Endothelial cell of umbilical vein (primary cell): ENCODE data around the gene CCDC106. TPM values are rescaled to one million over a fixed set of nuclear protein-coding genes. Genes with fewer than 3 reads are reported as not detected.
A peak's percentile ranks its signal among the peaks of the same experiment; 100 is the strongest.

Source experiments
- BruUV-seq: library from RNA; stranded (reverse); fragments of 400-500 nt; replicated peaks from 2 replicates; lab custom pipeline; 2021; lab: Mats Ljungman, UMichigan
- CTCF ChIA-PET: fragments of 300-600, 350-600 bp; sonication (Branson Sonifier 250); formaldehyde crosslinking; loops from one replicate; lab custom pipeline; 2021; ENCODE audit warnings: antibody characterized with exemption, inconsistent platforms; lab: Charles Lee
- POLR2A ChIA-PET: fragments of 300-600, 350-600 bp; sonication (Branson Sonifier 250); formaldehyde crosslinking; loops from one replicate; lab custom pipeline; 2021; ENCODE audit warnings: antibody characterized with exemption, inconsistent platforms; lab: Charles Lee
- DNase-seq: peaks from one replicate; pipeline ENCODE4 v3.0.0-alpha.2; 2011; ENCODE audit warnings: low read depth, low spot score
- FAIRE-seq: peaks from 2 replicates; lab custom pipeline; 2011; peaks lifted over from hg19 to GRCh38; lab: Jason Lieb, UNC
- H2AFZ ChIP-seq: 2 replicates; pipeline ENCODE4 v1.6.0; 2012; ENCODE audit warnings: low read depth, low read length, control low read depth, inconsistent platforms
- H3K27ac ChIP-seq: 2 replicates; pipeline ENCODE4 v1.5.1; 2011; ENCODE audit warnings: low read depth, mild to moderate bottlenecking, control low read depth, low read length, moderate library complexity; ENCODE audit not compliant: insufficient read depth
- H3K27me3 ChIP-seq, 2 experiments: 2 replicates each; pipeline versions ENCODE4 v1.6.0 to v1.6.1; 2011; ENCODE audit warnings: low read length in 2 of 2, mixed read lengths in 1 of 2; ENCODE audit not compliant: control insufficient read depth in 2 of 2, insufficient read depth in 2 of 2
- H3K36me3 ChIP-seq, 2 experiments: 2 replicates in 1 of 2; 3 replicates in 1 of 2; pipeline ENCODE4 v1.5.1; 2011; ENCODE audit warnings: low read length in 2 of 2, mild to moderate bottlenecking in 1 of 2, moderate library complexity in 1 of 2; ENCODE audit not compliant: control insufficient read depth in 2 of 2, insufficient read depth in 2 of 2; ENCODE audit errors: extremely low read depth in 1 of 2
- H3K4me1 ChIP-seq: 3 replicates; pipeline ENCODE4 v1.5.1; 2011; ENCODE audit warnings: mild to moderate bottlenecking, low read length; ENCODE audit not compliant: control insufficient read depth, insufficient read depth; ENCODE audit errors: extremely low read depth
- H3K4me2 ChIP-seq: 2 replicates; pipeline ENCODE4 v1.6.1; 2011; ENCODE audit warnings: low read length, control low read depth, mixed read lengths; ENCODE audit not compliant: insufficient read depth
- H3K4me3 ChIP-seq, 3 experiments: fragments of 200-600 bp in 1 of 3; sonication (generic), shearing (Covaris generic) in 1 of 3; replicated peaks in 1 of 3; 2 replicates each; pipeline ENCODE4 v1.5.1; 2011 to 2016; ENCODE audit warnings: control low read depth in 3 of 3, low read length in 3 of 3, mild to moderate bottlenecking in 2 of 3, inconsistent platforms in 1 of 3, low read depth in 1 of 3, moderate library complexity in 1 of 3; ENCODE audit not compliant: insufficient read depth in 1 of 3
- H3K79me2 ChIP-seq: 2 replicates; pipeline ENCODE4 v1.6.0; 2012; ENCODE audit warnings: low read length, inconsistent platforms; ENCODE audit not compliant: control insufficient read depth, insufficient read depth
- H3K9ac ChIP-seq: replicated peaks from 2 replicates; pipeline ENCODE3; 2011; ENCODE audit warnings: low read length, control low read depth; ENCODE audit not compliant: insufficient read depth; ENCODE audit errors: extremely low read depth
- H3K9me1 ChIP-seq: replicated peaks from 3 replicates; pipeline ENCODE4 v1.6.0; 2011; ENCODE audit warnings: mild to moderate bottlenecking, low read length; ENCODE audit not compliant: control insufficient read depth, insufficient read depth; ENCODE audit errors: extremely low read depth
- H3K9me3 ChIP-seq: replicated peaks from 2 replicates; pipeline ENCODE4 v1.5.1; 2012; ENCODE audit warnings: low read length, inconsistent platforms; ENCODE audit not compliant: control insufficient read depth, insufficient read depth
- H4K20me1 ChIP-seq: replicated peaks from 2 replicates; pipeline ENCODE3; 2011; ENCODE audit warnings: mild to moderate bottlenecking, low read length; ENCODE audit not compliant: control insufficient read depth, insufficient read depth; ENCODE audit errors: extremely low read depth
- CTCF ChIP-seq, 2 donors: IDR thresholded peaks; 1 replicate in 1 of 2; 2 replicates in 1 of 2; pipeline ENCODE4 v1.5.1; 2011; ENCODE audit warnings: low read length in 2 of 2, mild to moderate bottlenecking in 2 of 2, moderate library complexity in 2 of 2, control low read depth in 1 of 2, inconsistent platforms in 1 of 2, low read depth in 1 of 2; ENCODE audit not compliant: insufficient read depth in 1 of 2; ENCODE audit errors: extremely low read depth in 1 of 2
- EZH2 ChIP-seq: IDR thresholded peaks from 2 replicates; pipeline ENCODE4 v1.6.1; 2012; ENCODE audit warnings: borderline replicate concordance, low read depth, mild to moderate bottlenecking, moderate library complexity, low read length, inconsistent platforms; ENCODE audit not compliant: severe bottlenecking
- FOS ChIP-seq: IDR thresholded peaks from 2 replicates; pipeline ENCODE4 v1.6.1; 2011; ENCODE audit warnings: mild to moderate bottlenecking, low read length, moderate library complexity, borderline replicate concordance; ENCODE audit not compliant: insufficient read depth
- GATA2 ChIP-seq: IDR thresholded peaks from 2 replicates; pipeline ENCODE4 v1.7.0; 2011; ENCODE audit warnings: low read depth, mild to moderate bottlenecking, moderate library complexity, mixed read lengths, low read length; ENCODE audit not compliant: insufficient read length, insufficient read depth
- JUN ChIP-seq: IDR thresholded peaks from 2 replicates; pipeline ENCODE4 v1.6.1; 2011; ENCODE audit warnings: borderline replicate concordance, low read depth; ENCODE audit not compliant: insufficient read length, insufficient read depth
- MYC ChIP-seq: IDR thresholded peaks from one replicate; pipeline ENCODE4 v1.6.1; 2011; ENCODE audit warnings: mild to moderate bottlenecking, low read depth, low read length
- POLR2A ChIP-seq: IDR thresholded peaks from 2 replicates; pipeline ENCODE4 v1.6.1; 2012; ENCODE audit warnings: low read depth, mild to moderate bottlenecking, control low read depth, low read length
- POLR2AphosphoS5 ChIP-seq: IDR thresholded peaks from 2 replicates; pipeline ENCODE4 v1.6.1; 2012; ENCODE audit warnings: low read depth, mild to moderate bottlenecking, control low read depth, low read length, moderate library complexity; ENCODE audit not compliant: insufficient read depth
- dilution Hi-C: fragments of 300-500 bp; cut with MboI; formaldehyde crosslinking; loops from one replicate; pipeline ENCODE4 v1.15.0; 2019; ENCODE audit warnings: low sequenced_read_pairs; ENCODE audit not compliant: extremely low pct_ligation_motif_present
- intact Hi-C: fragments of 100-400 bp; cut with micrococcal nuclease; formaldehyde crosslinking; loops from one replicate; pipeline ENCODE4 v1.10.0; 2022
- polyA plus RNA-seq, 4 experiments: library from polyadenylated mRNA; depleted of rRNA in 3 of 4; stranded (reverse) in 3 of 4; unstranded in 1 of 4; fragments of >200 nt; gene quantifications; 2 replicates each; pipeline versions ENCODE4 v1.2.1 to v1.2.3, GENCODE V29; 2011 to 2012; ENCODE audit warnings: missing spikeins in 1 of 4
- total RNA-seq: library from RNA; stranded (reverse); gene quantifications from 2 replicates; pipeline ENCODE4 v1.2.3, GENCODE V29; 2021
- TF ChIP-seq, protein P1 (sequence below): IDR thresholded peaks from 2 replicates; pipeline ENCODE4 v1.6.1; 2011; ENCODE audit not compliant: insufficient read depth, insufficient read length

The CCDC106 gene
- total and polyA plus RNA-seq, 2 donors (not counting 3 experiments of a cell fraction or from before 2014, with no cell fraction given) = 11.8 to 12.0 TPM

DNA sequence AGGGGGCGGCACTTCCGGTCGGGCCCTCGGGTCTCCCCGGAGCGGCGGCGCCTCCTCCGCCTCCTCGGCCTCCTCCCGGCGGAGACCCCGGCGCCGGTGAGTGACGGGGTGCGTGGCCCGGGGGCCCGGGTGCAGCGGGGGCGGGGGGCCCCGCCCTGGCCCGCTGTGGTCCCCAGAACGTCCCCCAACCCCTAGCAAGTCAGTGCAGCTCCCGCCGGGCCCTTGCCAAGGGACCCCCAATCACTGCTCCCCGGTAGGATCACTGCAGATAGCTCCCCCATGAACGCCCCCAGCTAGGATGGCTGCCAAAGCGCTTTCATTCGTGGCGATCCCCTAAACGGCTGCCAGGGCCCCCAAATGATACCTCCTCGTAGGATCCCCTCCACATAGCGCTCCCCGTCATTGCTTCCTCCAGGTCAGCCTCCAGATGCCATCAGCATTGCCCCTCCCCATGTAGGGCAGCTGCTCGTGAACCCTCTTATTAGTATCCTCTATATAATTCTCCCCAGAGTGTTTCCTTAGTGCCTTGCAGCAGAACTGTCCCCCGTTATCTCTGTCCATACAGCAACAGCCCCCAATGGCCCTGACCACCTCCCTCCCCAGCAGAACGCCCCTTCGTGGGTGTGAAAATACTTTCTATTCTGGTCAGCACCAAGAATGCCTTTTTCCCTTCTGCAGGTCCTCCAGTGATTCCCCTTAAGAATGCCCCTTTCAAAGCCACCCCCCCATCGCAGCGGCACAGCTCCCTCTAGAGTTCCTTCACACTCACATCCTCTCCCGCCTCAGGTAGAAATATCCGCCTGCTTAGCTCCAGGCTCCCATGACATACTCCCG lies 42.2 kb upstream of the CCDC106 start, which contains the start of gene ZNF865:
Gene ZNF865, plus strand, starts transcription at position 11 of the 834 bp plus-strand sequence. CDS start 7,972 bp downstream, outside the sequence.
- Histone ChIP-seq H2AFZ (peak within 1 kb of the TSS; percentile 72), H3K79me2 (peaks cover 22% of the 10 kb centered on the region), H3K27me3 (no peaks in the 10 kb centered on the region), H3K9me1 (no peaks in the 10 kb centered on the region), H3K9ac (peak within 1 kb of the TSS; percentile 76), H4K20me1 (no peaks in the 10 kb centered on the region), H3K4me1 (peaks cover 19% of the 10 kb centered on the region), H3K4me2 (peak within 1 kb of the TSS; percentile 86), H3K9me3 (no peaks in the 10 kb centered on the region), H3K4me3 (peak within 1 kb of the TSS; percentile 52 to 96 (median 69)), H3K27ac (peak within 1 kb of the TSS; percentile 76), H3K36me3 (peaks cover 0 to 5% of the 10 kb centered on the region in 2 experiments)
- DNase-seq (peak; percentile 87), FAIRE-seq (peak; percentile 83)
- intact Hi-C loops = loop anchor here (1.0 to 10.0 kb wide), 7 partner anchors 18 to 440 kb away; partner anchors contain the start of genes C19orf85, DNAAF3, ISOC2 and PPP6R1
- POLR2A ChIA-PET = interaction anchor here (1.0 to 1.6 kb wide), 2 partner anchors 12 to 48 kb away, joined by 3 to 5 read pairs; no protein-coding TSS in a partner anchor
- dilution Hi-C loops = loop anchor here (10.0 kb wide), 1 partner anchor 91 kb away; no protein-coding TSS in a partner anchor
- BruUV-seq = no TSS peak
- CTCF ChIA-PET = interaction anchor here (0.7 to 3.8 kb wide), 29 partner anchors 12 to 465 kb away, joined by 3 to 40 read pairs (median 5); partner anchors contain the start of genes NAT14, ZNF628 and ZNF784
- TF ChIP-seq MYC = no peak
- no peak for TF ChIP-seq GATA2
- peak; percentile 67 to 81 for TF ChIP-seq CTCF (IDR thresholded peaks at IDR 0.05; ENCODE audit: extremely low read depth in 1 of 2, insufficient read depth in 1 of 2, low read depth in 1 of 2, low read length in 2 of 2)
- peak; percentile 37 for TF ChIP-seq POLR2A
- TF ChIP-seq, protein P1, sequence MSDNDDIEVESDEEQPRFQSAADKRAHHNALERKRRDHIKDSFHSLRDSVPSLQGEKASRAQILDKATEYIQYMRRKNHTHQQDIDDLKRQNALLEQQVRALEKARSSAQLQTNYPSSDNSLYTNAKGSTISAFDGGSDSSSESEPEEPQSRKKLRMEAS = no peak
- no peak for TF ChIP-seq JUN
- no peak for TF ChIP-seq EZH2
- TF ChIP-seq POLR2AphosphoS5 = no peak
- no peak for TF ChIP-seq FOS
